Panc1 (cell line): Measurements from ENCODE around the gene AGPS. TPM values are rescaled to one million over a fixed set of nuclear protein-coding genes. Genes with fewer than 3 reads are reported as not detected.

Experiments used
- ATAC-seq: fragments of 200-7000 bp; cut with Tn5 transposase; 2 replicates; pipeline ENCODE4 v1.9.1; 2020; ENCODE audit warnings: mild to moderate bottlenecking, moderate library complexity
- BruUV-seq: library from RNA; stranded (reverse); fragments of 400-500 nt; replicated peaks from 2 replicates; lab custom pipeline; 2021; lab: Mats Ljungman, UMichigan
- CTCF ChIA-PET: fragments of 300-600 bp; sonication (Branson Sonifier 250); formaldehyde crosslinking; loops from one replicate; lab custom pipeline; 2022; ENCODE audit warnings: antibody characterized with exemption; lab: Charles Lee
- POLR2A ChIA-PET: fragments of 300-600 bp; sonication (Branson Sonifier 250); formaldehyde crosslinking; loops from one replicate; lab custom pipeline; 2022; ENCODE audit warnings: antibody characterized with exemption; lab: Charles Lee
- DNase-seq: peaks from one replicate; pipeline ENCODE4 v3.0.0-alpha.2; 2010; ENCODE audit warnings: low read depth, low spot score
- H3K27ac ChIP-seq: 2 replicates; pipeline ENCODE4 v1.5.1; 2011; ENCODE audit warnings: mild to moderate bottlenecking, low read length, inconsistent platforms
- H3K27me3 ChIP-seq: fragments of 200-500 bp; sonication (Bioruptor generic); 2 replicates; pipeline ENCODE4 v1.6.0; 2014; ENCODE audit warnings: low read length, inconsistent platforms; ENCODE audit not compliant: control insufficient read depth, insufficient read depth
- H3K36me3 ChIP-seq: fragments of 200-500 bp; sonication (Bioruptor generic); 2 replicates; pipeline ENCODE4 v1.5.1; 2014; ENCODE audit warnings: inconsistent platforms, mild to moderate bottlenecking, low read length, moderate library complexity; ENCODE audit not compliant: control insufficient read depth, insufficient read depth
- H3K4me1 ChIP-seq: 2 replicates; pipeline ENCODE4 v1.5.1; 2011; ENCODE audit warnings: inconsistent platforms, mild to moderate bottlenecking, low read length, moderate library complexity; ENCODE audit not compliant: control insufficient read depth, insufficient read depth
- H3K4me3 ChIP-seq, 2 experiments: 2 replicates each; pipeline ENCODE4 v1.5.1; 2011 to 2012; ENCODE audit warnings: low read depth in 2 of 2, low read length in 2 of 2, mild to moderate bottlenecking in 2 of 2, inconsistent platforms in 1 of 2, moderate library complexity in 1 of 2
- H3K9me3 ChIP-seq: fragments of 200-500 bp; sonication (Bioruptor generic); 2 replicates; pipeline ENCODE4 v1.5.1; 2014; ENCODE audit warnings: low read depth, mild to moderate bottlenecking, inconsistent platforms, low read length, moderate library complexity; ENCODE audit not compliant: control insufficient read depth, insufficient read depth
- POLR2AphosphoS5 ChIP-seq: IDR thresholded peaks from 2 replicates; pipeline ENCODE4 v1.6.1; 2012; ENCODE audit warnings: mild to moderate bottlenecking, low read depth, low read length, moderate library complexity
- REST ChIP-seq, 2 experiments: IDR thresholded peaks; 2 replicates each; pipeline ENCODE4 v1.6.1; 2011 to 2012; ENCODE audit warnings: low read depth in 2 of 2, control low read depth in 1 of 2, low read length in 1 of 2, mild to moderate bottlenecking in 1 of 2, moderate library complexity in 1 of 2; ENCODE audit not compliant: insufficient read depth in 1 of 2
- SIN3A ChIP-seq: IDR thresholded peaks from 2 replicates; pipeline ENCODE4 v1.6.1; 2012; ENCODE audit warnings: low read depth, mild to moderate bottlenecking, low read length, moderate library complexity, borderline replicate concordance; ENCODE audit not compliant: insufficient read depth
- TCF7L2 ChIP-seq: IDR thresholded peaks from 2 replicates; pipeline ENCODE4 v1.6.1; 2011; ENCODE audit warnings: mild to moderate bottlenecking, low read depth, low read length, inconsistent platforms
- in situ Hi-C: cut with HindIII; loops from 2 replicates; pipeline ENCODE4 v1.10.0; 2016; ENCODE audit warnings: low sequenced_read_pairs, low pct_unique_long_range_greater_than_20kb
- intact Hi-C: fragments of 100-400 bp; cut with micrococcal nuclease; formaldehyde crosslinking; loops from one replicate; pipeline ENCODE4 v1.10.0; 2022; ENCODE audit not compliant: unreplicated experiment
- total RNA-seq: library from RNA; stranded (reverse); gene quantifications from one replicate; pipeline ENCODE4 v1.2.1, GENCODE V29; 2021; ENCODE audit not compliant: unreplicated experiment
- TF ChIP-seq, protein P1 (sequence below): fragments of 450-650 bp; IDR thresholded peaks from 2 replicates; pipeline ENCODE4 v1.5.1; 2017; ENCODE audit warnings: mild to moderate bottlenecking

AGPS gene
- total RNA-seq, 1 experiment from 2014 or later: 68.7 TPM

DNA sequence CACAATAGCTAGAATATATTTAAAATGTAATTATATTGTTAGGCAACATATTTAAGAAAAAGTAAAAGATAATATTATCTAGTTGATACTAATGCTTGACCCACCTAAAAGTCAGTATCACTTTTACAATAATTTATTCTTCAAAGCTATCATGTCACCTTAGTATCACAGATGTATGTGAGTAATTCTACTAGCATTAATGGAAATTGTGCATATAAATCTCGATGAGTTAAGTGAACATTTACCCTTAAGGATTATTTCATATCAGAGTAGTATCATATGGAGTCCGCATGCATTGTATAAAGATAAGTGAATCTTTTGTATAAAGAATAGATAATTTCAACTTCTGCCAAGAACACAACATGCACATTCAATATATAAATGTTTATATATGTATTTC, 103.4 kb downstream of the AGPS start:
- no peak overlapping the region for H3K4me3 ChIP-seq
- ChIA-PET POLR2A (no interaction called here), CTCF (no interaction called here)
- no TSS peak for BruUV-seq
- no peaks in the 10 kb centered on the region; the same call in 1 of the 2 replicates for H3K36me3 ChIP-seq
- no peaks in the 10 kb centered on the region for H3K27me3 ChIP-seq
- ATAC-seq (no peak), DNase-seq (no peak)
- H3K27ac ChIP-seq: no peak overlapping the region
- TF ChIP-seq POLR2AphosphoS5 (no peak), SIN3A (no peak), TCF7L2 (no peak), REST (IDR thresholded peaks at IDR 0.05; ENCODE audit: insufficient read depth in 1 of 2, low read depth in 2 of 2, low read length in 1 of 2) (no peak)
- TF ChIP-seq, protein P1, sequence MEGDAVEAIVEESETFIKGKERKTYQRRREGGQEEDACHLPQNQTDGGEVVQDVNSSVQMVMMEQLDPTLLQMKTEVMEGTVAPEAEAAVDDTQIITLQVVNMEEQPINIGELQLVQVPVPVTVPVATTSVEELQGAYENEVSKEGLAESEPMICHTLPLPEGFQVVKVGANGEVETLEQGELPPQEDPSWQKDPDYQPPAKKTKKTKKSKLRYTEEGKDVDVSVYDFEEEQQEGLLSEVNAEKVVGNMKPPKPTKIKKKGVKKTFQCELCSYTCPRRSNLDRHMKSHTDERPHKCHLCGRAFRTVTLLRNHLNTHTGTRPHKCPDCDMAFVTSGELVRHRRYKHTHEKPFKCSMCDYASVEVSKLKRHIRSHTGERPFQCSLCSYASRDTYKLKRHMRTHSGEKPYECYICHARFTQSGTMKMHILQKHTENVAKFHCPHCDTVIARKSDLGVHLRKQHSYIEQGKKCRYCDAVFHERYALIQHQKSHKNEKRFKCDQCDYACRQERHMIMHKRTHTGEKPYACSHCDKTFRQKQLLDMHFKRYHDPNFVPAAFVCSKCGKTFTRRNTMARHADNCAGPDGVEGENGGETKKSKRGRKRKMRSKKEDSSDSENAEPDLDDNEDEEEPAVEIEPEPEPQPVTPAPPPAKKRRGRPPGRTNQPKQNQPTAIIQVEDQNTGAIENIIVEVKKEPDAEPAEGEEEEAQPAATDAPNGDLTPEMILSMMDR: no peak
- H3K9me3 ChIP-seq: no peaks in the 10 kb centered on the region
- in situ Hi-C loops: no loop called here
- H3K4me1 ChIP-seq: no peaks in the 10 kb centered on the region
- intact Hi-C loops: no loop called here

DNA sequence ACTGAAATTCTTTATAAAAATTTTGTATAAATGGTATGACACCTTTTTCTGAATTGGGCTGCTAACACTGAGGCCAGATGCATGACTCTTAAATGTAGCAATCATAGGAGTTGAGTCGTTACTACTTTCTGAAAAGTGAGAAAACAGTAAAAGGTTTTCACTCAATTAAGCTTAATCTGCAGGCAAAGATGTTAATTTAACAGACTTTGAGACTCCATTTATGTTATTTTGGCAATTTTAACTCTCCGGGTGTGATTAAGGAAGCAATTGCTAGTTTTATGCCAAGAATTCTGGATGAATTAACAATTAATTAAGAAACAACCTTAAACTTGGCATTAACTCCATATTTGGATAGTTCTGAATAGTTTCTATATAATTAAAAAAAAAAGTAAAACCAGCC, 104.3 kb downstream of the AGPS start:
- POLR2A ChIA-PET: no interaction called here
- Histone ChIP-seq H3K27ac (no peak overlapping the region), H3K4me3 (no peak overlapping the region), H3K4me1 (no peaks in the 10 kb centered on the region), H3K36me3 (no peaks in the 10 kb centered on the region; the same call in 1 of the 2 replicates), H3K27me3 (no peaks in the 10 kb centered on the region), H3K9me3 (no peaks in the 10 kb centered on the region)
- no peak for TF ChIP-seq POLR2AphosphoS5
- no peak for TF ChIP-seq TCF7L2
- no peak for TF ChIP-seq SIN3A
- no peak for TF ChIP-seq REST (IDR thresholded peaks at IDR 0.05; ENCODE audit: insufficient read depth in 1 of 2, low read depth in 2 of 2, low read length in 1 of 2)
- TF ChIP-seq, protein P1: no peak
- in situ Hi-C loops (no loop called here), intact Hi-C loops (no loop called here)
- DNase-seq (no peak), ATAC-seq (no peak)
- BruUV-seq: no TSS peak
- CTCF ChIA-PET: no interaction called here
